ENCODE data around the gene HABP2. TPM values are rescaled to one million over a fixed set of nuclear protein-coding genes. Genes with fewer than 3 reads are reported as not detected.

HABP2 gene
- total RNA-seq, 1 experiment from 2014 or later = not detected

DNA sequence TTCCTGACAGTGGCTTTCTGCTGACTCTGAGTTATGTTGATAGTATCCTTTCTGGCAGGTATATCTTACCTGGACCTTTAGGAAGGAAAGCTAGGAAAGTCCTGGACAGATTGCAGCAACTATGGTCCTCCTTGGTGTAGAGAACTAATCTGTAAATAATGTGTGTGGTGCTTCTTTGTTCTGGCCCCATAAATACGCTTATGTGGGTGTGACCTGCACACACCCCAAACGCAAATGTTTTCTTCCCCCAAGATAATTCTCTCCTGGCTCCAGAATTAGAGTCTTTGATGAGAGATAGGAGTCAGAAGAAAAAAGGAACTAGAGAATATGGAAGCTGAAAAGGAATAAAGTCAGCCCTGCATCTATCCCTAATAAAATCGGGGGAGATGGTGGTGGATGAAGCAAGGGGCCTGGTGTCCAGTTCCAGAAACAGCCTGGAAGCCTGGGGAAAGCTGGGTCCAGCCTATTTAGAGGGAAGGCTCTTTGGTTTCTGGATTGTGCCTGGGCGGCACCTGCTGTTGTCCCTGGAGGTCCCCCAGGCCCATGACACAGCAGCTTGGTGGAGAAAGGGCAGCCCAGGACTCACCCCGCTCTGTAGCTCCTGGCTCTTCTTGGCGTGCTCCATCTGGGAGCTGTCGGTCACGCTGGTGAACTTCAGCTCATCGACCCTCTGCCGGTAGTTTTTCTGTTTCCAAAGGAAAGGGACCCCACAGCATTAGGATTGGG, 72.8 kb downstream of the HABP2 start:
- Mint-ChIP-seq H3K27me3 (ENCODE audit: low read depth) (peaks cover 41% of the 10 kb centered on the region), H3K9me3 (no peaks in the 10 kb centered on the region), H3K27ac (no peak overlapping the region), H3K4me3 (no peak overlapping the region), H3K4me1 (peaks cover 12 to 17% of the 10 kb centered on the region in 2 experiments), H3K36me3 (ENCODE audit: insufficient read depth in 1 of 3, low read depth in 3 of 3) (peaks cover 0 to 2% (median 0%) of the 10 kb centered on the region in 3 experiments; a peak in 1 of 7 replicates)
- TF ChIP-seq, protein P1, sequence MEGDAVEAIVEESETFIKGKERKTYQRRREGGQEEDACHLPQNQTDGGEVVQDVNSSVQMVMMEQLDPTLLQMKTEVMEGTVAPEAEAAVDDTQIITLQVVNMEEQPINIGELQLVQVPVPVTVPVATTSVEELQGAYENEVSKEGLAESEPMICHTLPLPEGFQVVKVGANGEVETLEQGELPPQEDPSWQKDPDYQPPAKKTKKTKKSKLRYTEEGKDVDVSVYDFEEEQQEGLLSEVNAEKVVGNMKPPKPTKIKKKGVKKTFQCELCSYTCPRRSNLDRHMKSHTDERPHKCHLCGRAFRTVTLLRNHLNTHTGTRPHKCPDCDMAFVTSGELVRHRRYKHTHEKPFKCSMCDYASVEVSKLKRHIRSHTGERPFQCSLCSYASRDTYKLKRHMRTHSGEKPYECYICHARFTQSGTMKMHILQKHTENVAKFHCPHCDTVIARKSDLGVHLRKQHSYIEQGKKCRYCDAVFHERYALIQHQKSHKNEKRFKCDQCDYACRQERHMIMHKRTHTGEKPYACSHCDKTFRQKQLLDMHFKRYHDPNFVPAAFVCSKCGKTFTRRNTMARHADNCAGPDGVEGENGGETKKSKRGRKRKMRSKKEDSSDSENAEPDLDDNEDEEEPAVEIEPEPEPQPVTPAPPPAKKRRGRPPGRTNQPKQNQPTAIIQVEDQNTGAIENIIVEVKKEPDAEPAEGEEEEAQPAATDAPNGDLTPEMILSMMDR (conservative IDR thresholded peaks at IDR 0.05) = no peak
- no peak overlapping the region for H2BK120ac ChIP-seq (ENCODE audit: low read depth, low read length, poor library complexity, severe bottlenecking)
- H2AK5ac ChIP-seq (ENCODE audit: insufficient read length, low read length) = no peak overlapping the region
- DNase-seq = no peak
- no peak overlapping the region for H4K8ac ChIP-seq (replicated peaks; ENCODE audit: insufficient read length, low read depth, low read length)
- no peak overlapping the region for H2BK15ac ChIP-seq (ENCODE audit: low read depth, low read length)
- no peak overlapping the region for H4K91ac ChIP-seq (ENCODE audit: insufficient read length, low read depth, low read length)
- no peak overlapping the region for H2BK20ac ChIP-seq (ENCODE audit: low read depth, low read length, poor library complexity, severe bottlenecking)
- no peak overlapping the region for H3K14ac ChIP-seq (ENCODE audit: insufficient read depth, low read length)
- H3K23ac ChIP-seq (ENCODE audit: insufficient read length, low read depth, low read length) = no peak overlapping the region
- H2BK5ac ChIP-seq (ENCODE audit: insufficient read length, low read length) = no peak overlapping the region
- no peak overlapping the region for H3K56ac ChIP-seq (ENCODE audit: insufficient read length, low read depth, low read length)
- no peaks in the 10 kb centered on the region for H4K20me1 ChIP-seq (ENCODE audit: control insufficient read depth, insufficient read depth, insufficient read length)
- no peaks in the 10 kb centered on the region for H3K27me3 ChIP-seq (ENCODE audit: insufficient read depth, low read length)
- H2AFZ ChIP-seq (ENCODE audit: low read length) = no peak overlapping the region
- H2BK12ac ChIP-seq (ENCODE audit: insufficient read length, low read depth, low read length) = no peak overlapping the region
- no peaks in the 10 kb centered on the region for H3K23me2 ChIP-seq (ENCODE audit: insufficient read length, low read depth, low read length, poor library complexity, severe bottlenecking)
- H3T11ph ChIP-seq (ENCODE audit: low read length) = no peak overlapping the region
- no peak overlapping the region for H3K27ac ChIP-seq (ENCODE audit: insufficient read length, low read depth, low read length)
- no peak overlapping the region for H3K4ac ChIP-seq (ENCODE audit: low read depth, low read length)
- WGBS (ENCODE audit: extremely low coverage, insufficient read length, low lambda C conversion rate) = no CpG with 5 or more reads among the region's 10 CpGs
- no peaks in the 10 kb centered on the region; the same call in 1 of the 2 replicates for H3K4me1 ChIP-seq (ENCODE audit: insufficient read depth, low read length)
- H4K5ac ChIP-seq (ENCODE audit: insufficient read length, low read depth, low read length) = no peak overlapping the region
- H3K4me2 ChIP-seq (ENCODE audit: insufficient read depth, insufficient read length, low read length) = no peak overlapping the region
- H3K9me3 ChIP-seq (ENCODE audit: control insufficient read depth, low read depth, low read length) = no peaks in the 10 kb centered on the region
- H3K9ac ChIP-seq (ENCODE audit: extremely low read depth, insufficient read length, low read length) = no peak overlapping the region
- no peak overlapping the region for H3K18ac ChIP-seq (ENCODE audit: insufficient read length, low read depth, low read length)
- H3K79me1 ChIP-seq (ENCODE audit: insufficient read depth, low read depth, low read length, poor library complexity, severe bottlenecking) = no peaks in the 10 kb centered on the region
- no peaks in the 10 kb centered on the region; the same call in 1 of the 2 replicates for H3K79me2 ChIP-seq (ENCODE audit: insufficient read depth, low read length)
